ENCODE measurements around the gene SRSF3.

- TF ChIP-seq CTCF (conservative IDR thresholded peaks at IDR 0.05; ENCODE audit: low read length) (no peak), EZH2phosphoT487 (IDR thresholded peaks at IDR 0.05; ENCODE audit: borderline replicate concordance, low read depth, low read length) (no peak)
These were observed 57.7 kb downstream of the SRSF3 start for GRCh38 chr6:36651659-36652379.

All from OCI-LY7 (cell line).